ENCODE data around the gene GJC2.

Gene GJC2

DNA sequence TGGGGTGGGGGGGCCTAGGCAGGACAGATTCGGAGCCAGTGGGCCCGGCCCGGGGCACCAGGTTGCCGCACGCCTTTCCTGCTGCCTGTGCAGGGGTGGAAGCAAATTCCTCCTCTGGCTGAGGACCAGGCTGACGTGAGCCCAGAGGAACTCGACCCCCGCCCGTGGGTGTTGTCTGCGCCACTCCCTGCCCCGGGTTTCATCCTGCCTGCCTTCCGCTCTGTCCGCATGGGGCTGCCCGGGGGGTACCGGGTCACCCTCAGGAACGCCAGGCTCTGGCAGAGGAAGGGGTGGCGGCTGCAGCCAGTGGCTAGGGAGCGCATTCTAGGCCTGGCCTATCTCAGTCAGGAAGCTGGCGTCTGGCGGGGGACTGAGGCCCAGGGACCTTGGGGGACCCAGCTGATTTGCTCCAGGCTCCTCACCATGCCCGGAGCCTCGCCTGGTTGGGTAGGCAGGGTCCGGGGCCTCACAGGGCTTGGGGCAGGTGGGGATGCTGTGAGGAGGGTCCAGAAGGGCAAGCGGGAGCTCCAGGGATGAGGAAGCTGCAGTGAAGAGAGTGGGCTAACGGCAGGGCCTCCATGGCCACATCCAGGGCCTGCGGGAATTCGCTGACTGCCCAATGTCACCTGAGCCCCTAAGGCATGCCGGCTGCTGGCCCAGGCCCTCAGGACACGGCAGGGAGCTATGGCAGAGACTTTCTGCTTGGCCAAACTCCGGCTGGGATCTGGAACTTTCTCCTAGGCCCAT lies 13.4 kb downstream of the GJC2 start:
- peak; percentile 57 to 80 for DNase-seq (ENCODE audit: low read depth in 2 of 2)
- TF ChIP-seq, protein P1, sequence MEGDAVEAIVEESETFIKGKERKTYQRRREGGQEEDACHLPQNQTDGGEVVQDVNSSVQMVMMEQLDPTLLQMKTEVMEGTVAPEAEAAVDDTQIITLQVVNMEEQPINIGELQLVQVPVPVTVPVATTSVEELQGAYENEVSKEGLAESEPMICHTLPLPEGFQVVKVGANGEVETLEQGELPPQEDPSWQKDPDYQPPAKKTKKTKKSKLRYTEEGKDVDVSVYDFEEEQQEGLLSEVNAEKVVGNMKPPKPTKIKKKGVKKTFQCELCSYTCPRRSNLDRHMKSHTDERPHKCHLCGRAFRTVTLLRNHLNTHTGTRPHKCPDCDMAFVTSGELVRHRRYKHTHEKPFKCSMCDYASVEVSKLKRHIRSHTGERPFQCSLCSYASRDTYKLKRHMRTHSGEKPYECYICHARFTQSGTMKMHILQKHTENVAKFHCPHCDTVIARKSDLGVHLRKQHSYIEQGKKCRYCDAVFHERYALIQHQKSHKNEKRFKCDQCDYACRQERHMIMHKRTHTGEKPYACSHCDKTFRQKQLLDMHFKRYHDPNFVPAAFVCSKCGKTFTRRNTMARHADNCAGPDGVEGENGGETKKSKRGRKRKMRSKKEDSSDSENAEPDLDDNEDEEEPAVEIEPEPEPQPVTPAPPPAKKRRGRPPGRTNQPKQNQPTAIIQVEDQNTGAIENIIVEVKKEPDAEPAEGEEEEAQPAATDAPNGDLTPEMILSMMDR (IDR thresholded peaks at IDR 0.05; ENCODE audit: low read depth, low read length) = no peak
- H3K4me3 ChIP-seq (replicated peaks in 1 of 2; ENCODE audit: low read depth in 2 of 2, low read length in 2 of 2) = no peak overlapping the region

DNA sequence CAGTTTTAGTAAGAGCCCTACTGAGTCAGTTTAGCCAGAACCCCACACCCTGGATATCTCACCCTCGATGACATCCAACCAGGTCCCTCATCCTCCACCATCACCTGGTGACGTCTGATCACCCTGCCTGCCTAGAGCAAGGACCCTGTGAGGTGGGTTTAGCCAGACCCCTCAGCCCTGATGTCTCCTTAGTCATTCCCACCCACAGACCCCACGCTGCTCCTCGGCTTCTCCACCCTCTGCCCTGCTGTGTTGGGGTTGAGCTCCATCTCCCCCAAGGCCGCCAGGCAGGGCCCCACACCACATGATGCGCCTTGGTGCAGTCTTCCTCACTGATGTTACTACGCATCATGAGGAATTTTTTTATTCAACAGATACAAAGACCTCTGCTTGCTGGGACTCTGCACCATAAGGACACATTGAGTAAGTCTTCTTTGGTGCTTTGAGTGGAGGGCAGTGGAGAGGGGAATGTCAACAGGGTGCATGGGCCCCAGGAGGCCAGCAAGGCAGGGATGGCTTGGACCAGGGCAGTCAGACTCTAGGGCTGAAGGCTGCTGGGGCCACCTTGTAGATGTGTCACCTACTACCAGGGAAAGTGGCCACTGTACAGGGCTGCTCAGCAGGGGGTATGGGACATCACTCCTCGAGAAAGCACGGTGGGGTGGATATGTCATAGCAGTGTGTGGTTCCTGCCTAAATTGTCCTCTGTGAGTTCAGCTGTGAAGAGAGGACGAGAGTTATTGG lies 14.2 kb downstream of the GJC2 start:
- H3K4me3 ChIP-seq (replicated peaks in 1 of 2; ENCODE audit: low read depth in 2 of 2, low read length in 2 of 2) = no peak overlapping the region
- TF ChIP-seq, protein P1 (IDR thresholded peaks at IDR 0.05; ENCODE audit: low read depth, low read length) = no peak
- DNase-seq (ENCODE audit: low read depth in 2 of 2) = no peak

DNA sequence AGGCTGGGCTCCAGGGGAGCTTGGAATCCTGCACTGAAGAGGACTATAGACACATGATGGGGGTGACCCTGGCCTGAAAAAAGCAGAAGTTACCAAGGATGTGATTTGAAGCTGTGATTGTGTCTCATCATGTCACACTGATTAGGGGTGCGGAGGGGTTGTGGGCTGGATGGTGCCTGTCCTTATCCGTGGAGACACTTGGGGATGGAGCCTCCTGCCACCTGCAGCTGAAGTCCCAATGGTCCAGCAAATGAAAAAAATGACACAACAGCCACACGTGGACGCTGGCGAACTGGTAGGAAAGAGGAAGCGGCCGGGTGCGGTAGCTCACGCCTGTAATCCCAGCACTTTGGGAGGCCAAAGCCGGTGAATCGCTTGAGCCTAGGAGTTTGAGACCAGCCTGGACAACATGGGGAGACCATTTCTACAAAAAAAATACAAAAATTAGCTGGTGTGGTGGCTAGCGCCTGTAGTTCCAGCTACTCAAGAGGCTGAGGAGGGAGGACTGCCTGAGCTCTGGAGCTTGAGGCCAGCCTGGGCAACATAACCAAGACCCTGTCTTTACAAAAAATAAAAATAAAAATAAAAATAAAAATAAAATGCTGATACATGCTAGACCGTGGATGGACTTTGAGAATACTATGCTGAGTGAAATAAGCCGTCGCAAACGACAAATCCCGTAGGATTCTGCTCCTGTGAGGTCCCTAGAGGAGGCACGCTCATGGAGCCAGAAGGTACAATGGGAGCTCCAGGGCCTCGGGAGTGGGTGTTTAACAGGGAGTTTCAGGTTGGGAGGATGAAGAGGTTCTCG lies 15.0 kb downstream of the GJC2 start:
- no peak for DNase-seq (ENCODE audit: low read depth in 2 of 2)
- TF ChIP-seq, protein P1 (IDR thresholded peaks at IDR 0.05; ENCODE audit: low read depth, low read length) = no peak
- H3K4me3 ChIP-seq (replicated peaks in 1 of 2; ENCODE audit: low read depth in 2 of 2, low read length in 2 of 2) = peak overlapping the region; percentile 25 to 55

DNA sequence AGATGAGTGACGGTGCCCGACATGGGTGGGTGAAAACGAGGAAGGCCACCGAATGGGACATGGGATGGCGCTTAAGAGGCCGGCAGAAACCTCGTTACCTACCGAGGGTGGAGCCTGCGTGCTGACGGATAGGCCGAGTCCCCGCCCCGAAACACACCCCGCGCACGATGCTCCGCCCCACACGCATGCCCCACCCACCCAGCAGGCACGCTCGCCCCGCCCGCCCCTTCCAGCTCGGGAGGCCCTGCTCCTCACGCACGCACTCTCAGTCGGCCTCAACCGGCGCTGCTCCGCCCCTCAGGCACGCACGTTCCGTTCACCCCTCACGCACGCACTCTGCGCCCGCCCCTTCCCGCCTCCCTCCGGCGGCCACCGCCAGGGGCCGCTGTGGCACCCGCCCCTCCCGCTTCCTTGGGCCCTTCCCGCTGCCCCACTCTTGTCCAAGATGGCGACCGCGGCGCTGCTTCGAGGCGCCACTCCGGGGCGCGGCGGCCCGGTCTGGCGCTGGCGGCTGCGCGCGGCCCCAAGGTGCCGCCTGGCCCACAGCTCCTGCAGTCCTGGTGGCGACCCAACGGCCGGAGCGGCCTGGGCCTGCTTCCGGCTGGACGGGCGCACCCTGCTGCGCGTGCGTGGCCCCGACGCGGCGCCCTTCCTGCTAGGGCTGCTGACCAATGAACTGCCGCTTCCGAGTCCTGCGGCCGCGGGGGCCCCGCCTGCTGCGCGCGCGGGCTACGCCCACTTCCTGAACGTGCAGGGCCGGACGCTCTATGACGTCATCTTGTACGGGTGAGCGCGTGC lies 15.8 kb downstream of the GJC2 start, which contains the start of gene IBA57:
Gene IBA57, plus strand, starts transcription at position 433 of the 798 bp plus-strand sequence. Its CDS starts 13 bp downstream, at position 446.
- peak; percentile 99 to 100 for DNase-seq (ENCODE audit: low read depth in 2 of 2)
- H3K4me3 ChIP-seq (replicated peaks in 1 of 2; ENCODE audit: low read depth in 2 of 2, low read length in 2 of 2) = peak within 1 kb of the TSS; percentile 75 to 76

DNA sequence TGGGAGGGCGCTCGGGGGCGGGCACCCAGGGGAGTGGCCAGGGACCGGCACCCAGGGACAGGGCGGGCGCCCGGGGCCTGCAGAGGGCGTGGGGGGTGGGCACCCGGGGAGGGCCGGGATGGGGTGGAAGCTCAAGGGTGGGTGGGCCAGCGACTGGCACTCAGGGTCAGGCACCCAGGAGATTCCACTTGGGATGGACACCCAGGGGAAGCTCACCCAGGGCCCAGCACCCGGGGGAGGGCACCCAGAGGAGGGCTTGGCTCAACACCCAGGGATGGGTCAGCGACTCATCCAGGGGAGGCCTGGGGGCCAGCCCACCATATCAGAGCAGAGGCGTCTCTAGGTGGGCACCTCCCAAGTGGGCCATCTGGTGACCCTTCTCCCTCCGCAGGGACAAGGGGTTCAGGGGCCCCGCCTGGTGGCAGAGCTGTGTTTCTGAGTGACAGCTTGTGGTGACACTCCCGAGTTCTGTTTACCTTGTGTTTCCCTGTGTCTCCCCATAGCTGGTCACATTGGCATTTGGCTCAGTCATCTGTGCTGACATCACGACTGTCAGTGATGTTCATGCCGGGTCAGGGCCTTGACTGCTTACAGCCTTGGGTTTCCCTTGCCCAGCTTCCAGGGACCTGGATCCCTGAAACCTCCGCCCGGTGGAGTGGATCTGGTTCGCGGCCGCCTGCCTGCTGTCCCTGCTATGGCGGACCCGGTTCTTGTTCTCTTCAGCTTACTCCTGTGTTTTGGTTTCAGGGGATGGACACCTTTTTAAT lies 16.6 kb downstream of the GJC2 start:
- peak; percentile 68 to 72 for DNase-seq (ENCODE audit: low read depth in 2 of 2)
- H3K4me3 ChIP-seq (replicated peaks in 1 of 2; ENCODE audit: low read depth in 2 of 2, low read length in 2 of 2) = peak overlapping the region; percentile 75 to 76
- TF ChIP-seq, protein P1 (IDR thresholded peaks at IDR 0.05; ENCODE audit: low read depth, low read length) = peak; percentile 5

More for the DNA sequence above, 15.8 kb downstream of the GJC2 start, which contains the start of gene IBA57:
- TF ChIP-seq, protein P1 (IDR thresholded peaks at IDR 0.05; ENCODE audit: low read depth, low read length) = peak; percentile 60

Measured in cardiac fibroblast (primary cell).